Measurements from ENCODE around the gene NBAS.

DNA sequence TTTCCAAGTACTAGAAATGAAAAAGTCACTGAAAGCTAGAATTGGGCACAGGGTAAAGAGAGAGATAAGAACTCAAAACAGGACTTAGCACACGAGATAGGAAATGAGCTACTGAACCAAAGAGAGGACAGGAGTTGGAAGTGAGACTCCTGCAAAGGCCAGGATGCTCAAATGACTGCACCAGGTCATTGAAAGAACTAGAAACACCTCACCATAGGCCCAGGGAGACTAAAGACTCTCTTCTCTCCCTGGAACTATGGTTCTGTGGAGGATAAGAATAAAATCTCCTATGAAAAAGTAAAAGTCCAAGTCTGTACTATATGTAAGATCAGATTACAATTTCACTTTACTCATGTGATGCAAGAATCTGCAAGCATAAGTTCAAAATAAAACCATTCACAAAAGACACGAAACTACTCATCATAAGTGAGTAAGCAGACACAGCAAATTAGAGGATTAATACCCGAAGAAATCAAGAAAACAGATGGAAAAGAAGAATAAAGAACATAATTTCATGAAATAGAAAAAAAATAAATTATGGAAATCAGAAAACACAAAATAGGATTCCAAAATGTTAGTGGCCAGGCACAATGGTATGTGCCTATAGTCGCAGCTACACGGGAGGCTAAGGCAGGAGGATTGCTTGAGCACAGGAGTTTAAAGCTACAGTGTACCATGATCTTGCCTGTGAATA is 6.5 kb downstream of the NBAS start:
- TF ChIP-seq ZNF394 (tag by site-specific recombination; IDR thresholded peaks at IDR 0.05; ENCODE audit: borderline replicate concordance): no peak
- TF ChIP-seq WT1 (tag by site-specific recombination; IDR thresholded peaks at IDR 0.05): no peak
- TF ChIP-seq BCL11A (tag by site-specific recombination; IDR thresholded peaks at IDR 0.05; ENCODE audit: low read depth): no peak
- no peak for TF ChIP-seq GLI4 (tag by site-specific recombination; IDR thresholded peaks at IDR 0.05)
- no peak for TF ChIP-seq ZBTB8A (tag by site-specific recombination; IDR thresholded peaks at IDR 0.05)
- TF ChIP-seq, protein P1, sequence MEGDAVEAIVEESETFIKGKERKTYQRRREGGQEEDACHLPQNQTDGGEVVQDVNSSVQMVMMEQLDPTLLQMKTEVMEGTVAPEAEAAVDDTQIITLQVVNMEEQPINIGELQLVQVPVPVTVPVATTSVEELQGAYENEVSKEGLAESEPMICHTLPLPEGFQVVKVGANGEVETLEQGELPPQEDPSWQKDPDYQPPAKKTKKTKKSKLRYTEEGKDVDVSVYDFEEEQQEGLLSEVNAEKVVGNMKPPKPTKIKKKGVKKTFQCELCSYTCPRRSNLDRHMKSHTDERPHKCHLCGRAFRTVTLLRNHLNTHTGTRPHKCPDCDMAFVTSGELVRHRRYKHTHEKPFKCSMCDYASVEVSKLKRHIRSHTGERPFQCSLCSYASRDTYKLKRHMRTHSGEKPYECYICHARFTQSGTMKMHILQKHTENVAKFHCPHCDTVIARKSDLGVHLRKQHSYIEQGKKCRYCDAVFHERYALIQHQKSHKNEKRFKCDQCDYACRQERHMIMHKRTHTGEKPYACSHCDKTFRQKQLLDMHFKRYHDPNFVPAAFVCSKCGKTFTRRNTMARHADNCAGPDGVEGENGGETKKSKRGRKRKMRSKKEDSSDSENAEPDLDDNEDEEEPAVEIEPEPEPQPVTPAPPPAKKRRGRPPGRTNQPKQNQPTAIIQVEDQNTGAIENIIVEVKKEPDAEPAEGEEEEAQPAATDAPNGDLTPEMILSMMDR (tag by site-specific recombination; IDR thresholded peaks at IDR 0.05): no peak
- TF ChIP-seq ZNF521 (tag by site-specific recombination; IDR thresholded peaks at IDR 0.05): no peak
- no peak for TF ChIP-seq ZBTB20 (tag by site-specific recombination; IDR thresholded peaks at IDR 0.05)
